Adrenal gland (tissue), 12 donors: ENCODE measurements around the gene CFAP77. TPM values are rescaled to one million over a fixed set of nuclear protein-coding genes. Genes with fewer than 3 reads are reported as not detected.

Experiments used
- DNase-seq, 7 donors: peaks; one replicate each; pipeline ENCODE4 v3.0.0-alpha.2; 2019 to 2020
- H3K27ac ChIP-seq, 5 donors: fragments of 200-600 bp; sonication (generic) in 4 of 5; 1 replicate in 3 of 5; 2 replicates in 2 of 5; pipeline versions ENCODE4 v1.5.1 to v1.8.0; 2016 to 2020; ENCODE audit warnings: mild to moderate bottlenecking in 1 of 5
- H3K27me3 ChIP-seq: fragments of 200-600 bp; 2 replicates; pipeline ENCODE4 v1.8.0; 2021
- H3K36me3 ChIP-seq, 2 donors: fragments of 200-600 bp; replicated peaks in 1 of 2; 1 replicate in 1 of 2; 2 replicates in 1 of 2; pipeline versions ENCODE4 v1.5.1 to v1.8.0; 2018 to 2022
- H3K4me1 ChIP-seq, 2 donors: fragments of 200-600 bp; replicated peaks in 1 of 2; 1 replicate in 1 of 2; 2 replicates in 1 of 2; pipeline versions ENCODE4 v1.5.1 to v1.8.0; 2018 to 2021
- H3K4me3 ChIP-seq, 4 donors: fragments of 200-600 bp; sonication (generic) in 3 of 4; one replicate each; pipeline ENCODE4 v1.5.1; 2016 to 2018
- H3K9me3 ChIP-seq, 3 donors: fragments of 200-600 bp; sonication (generic) in 1 of 3; replicated peaks in 1 of 3; 1 replicate in 2 of 3; 2 replicates in 1 of 3; pipeline versions ENCODE4 v1.5.1 to v1.8.0; 2016 to 2021
- CTCF ChIP-seq, 6 experiments: fragments of 450-650 bp in 4 of 6; fragments of 200-600 bp in 2 of 6; sonication (generic) in 1 of 6; IDR thresholded peaks; 1 replicate in 5 of 6; 2 replicates in 1 of 6; pipeline versions ENCODE4 v1.5.1 to v1.8.0; 2016 to 2021; ENCODE audit warnings: antibody characterized with exemption in 6 of 6, mild to moderate bottlenecking in 2 of 6, moderate library complexity in 1 of 6
- POLR2A ChIP-seq, 2 donors: fragments of 450-650 bp; IDR thresholded peaks; one replicate each; pipeline ENCODE4 v1.6.1; 2017; ENCODE audit warnings: antibody characterized with exemption in 2 of 2, mild to moderate bottlenecking in 2 of 2, moderate library complexity in 1 of 2
- WGBS, 4 donors: extraction: QIAGEN DNeasy Blood & Tissue Kit in 2 of 4; methylation state at CpG; one replicate each; pipeline versions ENCODE4 v1.1.5 to v1.1.7; 2013 to 2017; 5-methylcytosine and 5-hydroxymethylcytosine counted together
- intact Hi-C, 2 donors: fragments of 100-400 bp; cut with DNase I; formaldehyde crosslinking; loops; one replicate each; pipeline versions ENCODE4 v1.14.1 to v1.15.0; 2022 to 2023
- polyA plus RNA-seq, 3 donors: library from polyadenylated mRNA; stranded (reverse); fragments of 200-250 nt in 2 of 3; fragments of 350-450 nt in 1 of 3; fragmentation: Illumina TruSeq in 1 of 3; extraction: RNeasy Lipid Tissue Mini Kit (QIAGEN cat#74804) in 1 of 3; gene quantifications; one replicate each; pipeline ENCODE4 v1.2.3, GENCODE V29; 2013 to 2014
- total RNA-seq, 9 donors: library from RNA; depleted of rRNA in 4 of 9; stranded (reverse); fragments of >200 nt in 4 of 9; fragments of 120-200 nt in 1 of 9; fragmentation: NEBNext Ultra II Directional in 1 of 9; extraction: Animal tissue kit (Norgen Biotek cat#: 25700) in 1 of 9; gene quantifications; one replicate each; pipeline versions ENCODE4 v1.1.0 to v1.2.4, GENCODE V29; 2013 to 2023
- donor health status: healthy with polysubstance abuse.
- donor health status: Bipolar disorder and iron deficiency.
- donor health status: DM: yes; HTN: yes; CAD: no.
- donor health status: DM: no; HTN: no; CAD: no.
- donor health status: DM: no; HTN: no; CAD: no.
- donor health status: DM: yes; HTN: yes; CAD: no.

CFAP77 gene
- total and polyA plus RNA-seq, 12 donors: not detected

GRCh38 chr9:132587592-132587955 is 177.6 kb downstream of the CFAP77 start:
- intact Hi-C loops: no loop called here
- Histone ChIP-seq H3K4me1 (peaks cover 0 to 8% of the 10 kb centered on the region in 2 donors), H3K36me3 (no peaks in the 10 kb centered on the region), H3K9me3 (no peaks in the 10 kb centered on the region), H3K4me3 (no peak overlapping the region), H3K27ac (no peak overlapping the region), H3K27me3 (peaks cover 87% of the 10 kb centered on the region)
- no peak for TF ChIP-seq CTCF (IDR thresholded peaks at IDR 0.05)
- no peak for TF ChIP-seq POLR2A (IDR thresholded peaks at IDR 0.05)
- no peak for DNase-seq
- 28 to 33% (median 32%) methylated on average over 3 to 6 of the region's 6 CpGs for WGBS, 4 donors

- TF ChIP-seq CTCF (IDR thresholded peaks at IDR 0.05) (no peak), POLR2A (IDR thresholded peaks at IDR 0.05) (no peak)
- no peak for DNase-seq
- H3K9me3 ChIP-seq: no peaks in the 10 kb centered on the region
- intact Hi-C loops: no loop called here
- H3K27ac ChIP-seq: no peak overlapping the region
- H3K4me1 ChIP-seq: peaks cover 0 to 8% of the 10 kb centered on the region in 2 donors
- no peak overlapping the region for H3K4me3 ChIP-seq
- peaks cover 82% of the 10 kb centered on the region for H3K27me3 ChIP-seq
- WGBS, 4 donors: 44 to 55% (median 51%) methylated on average over 10 to 12 of the region's 12 CpGs
- no peaks in the 10 kb centered on the region for H3K36me3 ChIP-seq
These were observed 178.1 kb downstream of the CFAP77 start for GRCh38 chr9:132588098-132588497.

- intact Hi-C loops: no loop called here
- TF ChIP-seq POLR2A (IDR thresholded peaks at IDR 0.05) (no peak), CTCF (IDR thresholded peaks at IDR 0.05) (no peak)
- 14 to 24% (median 20%) methylated on average over 15 to 28 of the region's 28 CpGs for WGBS, 4 donors
- no peak overlapping the region for H3K4me3 ChIP-seq
- no peaks in the 10 kb centered on the region for H3K36me3 ChIP-seq
- peaks cover 0 to 8% of the 10 kb centered on the region in 2 donors for H3K4me1 ChIP-seq
- no peak overlapping the region for H3K27ac ChIP-seq
- no peak for DNase-seq
- H3K9me3 ChIP-seq: no peaks in the 10 kb centered on the region
- H3K27me3 ChIP-seq: peaks cover 77% of the 10 kb centered on the region
These were observed 178.6 kb downstream of the CFAP77 start for GRCh38 chr9:132588501-132589147.

DNA sequence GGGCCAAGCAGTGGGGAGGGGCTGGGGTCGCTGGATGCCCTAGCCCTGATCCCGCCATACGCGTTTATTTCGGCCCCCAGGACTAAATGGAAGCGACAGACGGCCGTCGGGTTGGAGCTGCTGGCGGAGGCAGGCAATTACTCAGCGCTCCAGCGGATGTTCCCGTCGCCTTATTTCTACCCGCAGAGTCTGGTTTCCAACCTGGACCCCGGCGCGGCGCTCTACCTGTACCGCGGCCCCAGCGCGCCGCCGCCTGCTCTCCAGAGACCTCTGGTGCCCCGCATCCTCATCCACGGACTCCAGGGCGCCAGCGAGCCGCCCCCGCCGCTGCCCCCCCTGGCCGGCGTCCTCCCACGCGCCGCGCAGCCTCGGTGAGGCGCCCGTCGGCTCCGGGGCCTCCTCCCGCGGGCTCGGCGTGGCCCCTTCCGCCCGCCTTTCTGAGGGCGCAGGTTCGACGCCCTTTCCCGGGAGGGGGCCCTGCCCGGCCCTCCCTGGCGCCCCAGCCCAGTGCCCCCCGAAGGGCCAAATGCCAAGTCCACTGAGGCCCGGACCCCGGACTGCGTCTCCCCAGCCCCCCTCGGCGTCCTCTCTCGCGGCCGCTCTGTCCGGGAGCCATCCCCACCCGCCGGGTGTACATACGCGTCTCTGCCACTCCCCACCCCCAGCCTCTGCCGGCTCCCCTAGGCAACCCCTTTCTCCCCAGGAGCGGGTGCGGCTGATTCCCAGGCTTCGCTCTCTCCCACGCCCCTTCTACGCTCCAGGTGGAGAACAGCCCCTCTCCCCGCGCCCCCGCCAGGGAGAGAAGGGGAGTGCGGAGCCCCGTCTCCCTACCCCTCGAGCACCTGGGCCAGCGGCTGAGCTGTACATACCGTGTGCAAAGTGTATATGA is 179.4 kb downstream of the CFAP77 start:
- Histone ChIP-seq H3K27me3 (peaks cover 71% of the 10 kb centered on the region), H3K4me3 (no peak overlapping the region), H3K9me3 (no peaks in the 10 kb centered on the region), H3K4me1 (peaks cover 0 to 8% of the 10 kb centered on the region in 2 donors), H3K36me3 (peaks cover 0 to 3% of the 10 kb centered on the region in 2 donors), H3K27ac (no peak overlapping the region)
- intact Hi-C loops: no loop called here
- no peak for DNase-seq
- WGBS, 4 donors: 1 to 18% (median 3%) methylated on average over 4 to 83 of the region's 83 CpGs
- TF ChIP-seq POLR2A (IDR thresholded peaks at IDR 0.05): no peak
- no peak for TF ChIP-seq CTCF (IDR thresholded peaks at IDR 0.05)
